ENCODE measurements around the gene CAPZB.

CAPZB gene

DNA sequence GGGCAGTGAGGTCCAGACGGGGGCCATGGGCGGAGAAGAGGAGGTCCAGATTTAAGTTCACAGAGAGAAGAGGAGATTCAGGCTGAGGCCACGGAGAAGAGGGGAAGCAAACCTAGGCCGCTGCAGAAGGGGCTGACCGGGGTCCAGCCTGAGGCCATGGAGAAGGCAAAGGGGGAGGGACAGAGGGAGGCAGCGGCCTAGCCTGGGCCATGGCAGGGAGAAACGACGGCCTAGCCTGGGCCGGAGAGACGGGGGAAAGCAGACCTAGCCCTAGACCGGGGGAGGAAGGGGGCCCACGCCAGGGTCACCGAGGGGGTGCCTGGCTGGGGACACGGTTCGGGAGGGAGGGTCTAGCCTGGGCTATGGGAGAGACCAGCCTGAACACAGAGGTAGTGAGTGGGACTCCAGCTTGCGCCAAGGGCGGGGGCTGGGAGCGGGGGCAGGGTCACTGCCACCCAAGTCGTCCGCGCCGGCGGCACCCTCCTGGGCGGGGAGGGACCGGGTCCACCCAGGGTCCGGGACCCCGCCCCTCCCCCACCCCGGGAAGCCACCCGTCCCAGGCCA lies 459 bp downstream of the CAPZB start:
- no peak for DNase-seq (ENCODE audit: low read depth in 2 of 2)
- TF ChIP-seq, protein P1, sequence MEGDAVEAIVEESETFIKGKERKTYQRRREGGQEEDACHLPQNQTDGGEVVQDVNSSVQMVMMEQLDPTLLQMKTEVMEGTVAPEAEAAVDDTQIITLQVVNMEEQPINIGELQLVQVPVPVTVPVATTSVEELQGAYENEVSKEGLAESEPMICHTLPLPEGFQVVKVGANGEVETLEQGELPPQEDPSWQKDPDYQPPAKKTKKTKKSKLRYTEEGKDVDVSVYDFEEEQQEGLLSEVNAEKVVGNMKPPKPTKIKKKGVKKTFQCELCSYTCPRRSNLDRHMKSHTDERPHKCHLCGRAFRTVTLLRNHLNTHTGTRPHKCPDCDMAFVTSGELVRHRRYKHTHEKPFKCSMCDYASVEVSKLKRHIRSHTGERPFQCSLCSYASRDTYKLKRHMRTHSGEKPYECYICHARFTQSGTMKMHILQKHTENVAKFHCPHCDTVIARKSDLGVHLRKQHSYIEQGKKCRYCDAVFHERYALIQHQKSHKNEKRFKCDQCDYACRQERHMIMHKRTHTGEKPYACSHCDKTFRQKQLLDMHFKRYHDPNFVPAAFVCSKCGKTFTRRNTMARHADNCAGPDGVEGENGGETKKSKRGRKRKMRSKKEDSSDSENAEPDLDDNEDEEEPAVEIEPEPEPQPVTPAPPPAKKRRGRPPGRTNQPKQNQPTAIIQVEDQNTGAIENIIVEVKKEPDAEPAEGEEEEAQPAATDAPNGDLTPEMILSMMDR (IDR thresholded peaks at IDR 0.05; ENCODE audit: low read depth, low read length): no peak
- H3K4me3 ChIP-seq (replicated peaks in 1 of 2; ENCODE audit: low read depth in 2 of 2, low read length in 2 of 2): peak overlapping the region; percentile 95 to 99

DNA sequence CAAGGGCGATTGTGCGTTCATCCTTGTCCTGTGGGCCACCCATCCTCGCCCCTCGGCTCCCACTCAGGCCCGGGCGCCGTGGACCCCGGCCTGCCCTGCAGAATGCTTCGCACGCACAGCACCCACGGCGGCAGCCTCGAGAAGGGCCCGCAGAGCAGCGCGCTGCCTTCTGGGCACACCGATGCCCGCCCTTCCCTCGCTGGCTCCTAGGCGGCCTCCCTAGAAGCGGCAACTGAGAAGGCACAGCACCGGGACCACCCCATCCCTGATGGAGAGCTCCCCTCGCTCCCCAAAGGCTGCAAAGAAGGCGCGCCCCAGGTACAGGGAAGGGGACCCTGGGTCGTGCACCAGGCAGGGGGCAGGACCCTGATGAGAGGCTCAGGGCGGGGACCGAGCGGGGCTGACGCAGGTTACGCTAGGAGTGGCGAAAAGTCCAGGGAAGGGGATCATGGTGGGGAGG lies 971 bp downstream of the CAPZB start:
- TF ChIP-seq, protein P1 (IDR thresholded peaks at IDR 0.05; ENCODE audit: low read depth, low read length): no peak
- DNase-seq (ENCODE audit: low read depth in 2 of 2): no peak
- peak overlapping the region; percentile 95 to 99 for H3K4me3 ChIP-seq (replicated peaks in 1 of 2; ENCODE audit: low read depth in 2 of 2, low read length in 2 of 2)

DNA sequence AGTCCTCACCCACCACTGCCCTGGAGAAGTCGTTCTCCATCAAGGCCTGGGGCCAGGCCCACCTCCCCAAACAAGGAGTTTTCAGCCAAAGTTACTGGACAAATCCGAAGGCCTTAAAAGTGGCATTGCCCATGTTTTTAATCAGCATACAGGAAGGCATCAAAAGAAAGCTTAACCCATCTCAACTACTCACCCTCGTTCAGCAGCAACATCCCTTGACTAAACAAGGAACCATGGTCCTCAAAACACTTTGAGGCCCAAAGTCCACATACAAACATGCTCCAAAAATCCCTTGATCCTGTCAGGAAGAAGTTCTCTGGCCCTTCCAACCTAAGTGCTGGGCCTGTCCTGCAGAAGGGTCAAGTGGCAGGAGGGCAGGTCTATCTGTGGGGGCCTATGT lies 1.6 kb downstream of the CAPZB start:
- TF ChIP-seq, protein P1 (IDR thresholded peaks at IDR 0.05; ENCODE audit: low read depth, low read length): no peak
- no peak for DNase-seq (ENCODE audit: low read depth in 2 of 2)
- H3K4me3 ChIP-seq (replicated peaks in 1 of 2; ENCODE audit: low read depth in 2 of 2, low read length in 2 of 2): peak overlapping the region; percentile 95 to 99

DNA sequence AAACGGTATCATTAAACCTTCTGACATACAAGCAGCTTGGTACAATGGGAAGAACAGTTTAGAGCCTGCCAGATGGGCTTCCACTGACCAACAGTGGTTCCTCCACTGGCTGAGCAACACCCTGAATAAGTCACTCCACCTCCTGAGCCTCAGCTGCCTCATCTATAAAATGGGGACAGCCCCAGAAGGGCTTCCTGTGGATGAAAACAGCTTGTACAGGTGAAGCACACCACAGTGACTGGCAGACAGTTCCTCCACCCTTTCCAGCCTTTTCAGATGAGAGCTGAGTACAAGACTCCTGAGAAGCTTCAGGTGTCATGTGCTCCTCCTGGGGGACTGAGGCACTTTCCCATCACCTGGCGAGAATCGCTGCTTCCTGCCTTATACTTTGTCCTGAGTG lies 2.1 kb downstream of the CAPZB start:
- DNase-seq (ENCODE audit: low read depth in 2 of 2): no peak
- H3K4me3 ChIP-seq (replicated peaks in 1 of 2; ENCODE audit: low read depth in 2 of 2, low read length in 2 of 2): peak overlapping the region; percentile 1 to 99
- TF ChIP-seq, protein P1 (IDR thresholded peaks at IDR 0.05; ENCODE audit: low read depth, low read length): no peak

DNA sequence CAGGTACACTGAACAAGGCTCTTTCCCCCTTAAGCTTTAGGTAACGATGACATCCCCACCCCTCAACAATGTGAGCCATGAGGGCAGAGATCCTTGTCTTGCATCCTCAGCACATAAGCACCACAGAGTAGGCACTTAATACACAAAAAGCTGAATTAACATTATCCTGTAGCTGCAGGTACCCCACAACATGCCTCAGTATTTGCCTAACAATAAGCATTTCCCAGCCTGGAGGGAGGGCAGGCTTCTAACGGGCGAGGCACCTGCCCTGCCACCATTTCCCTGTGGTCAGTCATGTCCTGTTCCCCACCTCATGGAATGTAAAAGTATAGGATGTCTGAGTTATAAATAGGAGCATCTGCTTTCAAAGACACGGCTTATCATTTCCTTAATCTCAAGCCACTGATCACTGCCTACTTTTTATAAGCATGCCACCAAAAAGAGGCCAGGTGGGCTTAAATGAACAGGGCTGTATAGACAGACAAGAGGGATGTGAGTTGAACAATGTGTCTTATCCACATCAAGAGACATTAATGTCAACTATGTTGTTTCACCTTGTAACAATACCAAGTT lies 3.4 kb downstream of the CAPZB start:
- H3K4me3 ChIP-seq (replicated peaks in 1 of 2; ENCODE audit: low read depth in 2 of 2, low read length in 2 of 2): no peak overlapping the region
- DNase-seq (ENCODE audit: low read depth in 2 of 2): no peak

DNA sequence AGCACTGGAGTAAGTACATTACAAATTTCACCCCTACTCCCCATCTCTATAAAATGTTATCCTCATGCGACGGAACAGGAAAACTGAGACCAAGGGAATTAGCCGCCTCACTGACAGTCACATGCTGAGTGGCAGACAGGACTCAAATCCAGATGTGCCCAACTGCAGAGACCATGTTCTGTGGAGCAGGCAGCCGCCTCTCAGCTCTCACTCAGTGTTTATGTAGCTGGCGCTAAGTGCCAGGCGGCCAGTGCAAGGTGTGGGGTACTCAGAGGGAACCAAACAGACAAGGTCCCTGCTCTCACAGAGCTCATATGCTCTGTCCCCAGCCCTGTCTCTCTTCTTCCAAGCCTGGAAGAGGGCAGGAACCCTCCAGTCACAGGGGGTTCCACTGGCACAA lies 5.1 kb downstream of the CAPZB start:
- H3K4me3 ChIP-seq (replicated peaks in 1 of 2; ENCODE audit: low read depth in 2 of 2, low read length in 2 of 2): no peak overlapping the region
- TF ChIP-seq, protein P1 (IDR thresholded peaks at IDR 0.05; ENCODE audit: low read depth, low read length): no peak
- DNase-seq (ENCODE audit: low read depth in 2 of 2): no peak

More for the DNA sequence above, 3.4 kb downstream of the CAPZB start:
- TF ChIP-seq, protein P1 (IDR thresholded peaks at IDR 0.05; ENCODE audit: low read depth, low read length): no peak

All from cardiac fibroblast (primary cell).